NK-92 (cell line): ENCODE measurements around the gene HRH2.

Experiments used
- DNase-seq: peaks from one replicate; lab custom pipeline; 2025; ENCODE audit not compliant: unreplicated experiment; lab: John Stamatoyannopoulos, UW

HRH2 gene

GRCh38 chr5:175692235-175692995 is 34.5 kb downstream of the HRH2 start:
- DNase-seq = no peak

GRCh38 chr5:175692996-175693710 is 35.3 kb downstream of the HRH2 start:
- DNase-seq = no peak

DNA sequence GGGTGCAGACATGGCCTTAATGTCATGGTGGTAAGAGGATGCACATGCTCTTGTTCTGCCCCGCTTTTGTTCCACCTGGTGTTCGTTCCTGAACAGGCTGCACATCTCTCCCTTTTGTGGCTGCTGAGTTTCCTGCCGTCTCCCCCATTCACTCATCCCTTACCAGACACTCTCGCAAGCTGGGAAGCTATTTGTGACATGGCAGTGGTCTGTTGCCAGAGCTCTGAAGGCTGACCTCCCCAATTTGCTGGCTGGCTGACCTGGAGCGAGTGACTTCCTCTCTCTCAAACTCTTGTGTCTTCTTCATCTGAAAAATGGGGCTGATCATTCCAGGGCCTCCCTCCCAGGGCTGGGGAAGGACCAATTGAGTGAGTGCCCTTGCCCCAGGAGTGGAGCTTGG is 35.9 kb downstream of the HRH2 start:
- DNase-seq = no peak

DNA sequence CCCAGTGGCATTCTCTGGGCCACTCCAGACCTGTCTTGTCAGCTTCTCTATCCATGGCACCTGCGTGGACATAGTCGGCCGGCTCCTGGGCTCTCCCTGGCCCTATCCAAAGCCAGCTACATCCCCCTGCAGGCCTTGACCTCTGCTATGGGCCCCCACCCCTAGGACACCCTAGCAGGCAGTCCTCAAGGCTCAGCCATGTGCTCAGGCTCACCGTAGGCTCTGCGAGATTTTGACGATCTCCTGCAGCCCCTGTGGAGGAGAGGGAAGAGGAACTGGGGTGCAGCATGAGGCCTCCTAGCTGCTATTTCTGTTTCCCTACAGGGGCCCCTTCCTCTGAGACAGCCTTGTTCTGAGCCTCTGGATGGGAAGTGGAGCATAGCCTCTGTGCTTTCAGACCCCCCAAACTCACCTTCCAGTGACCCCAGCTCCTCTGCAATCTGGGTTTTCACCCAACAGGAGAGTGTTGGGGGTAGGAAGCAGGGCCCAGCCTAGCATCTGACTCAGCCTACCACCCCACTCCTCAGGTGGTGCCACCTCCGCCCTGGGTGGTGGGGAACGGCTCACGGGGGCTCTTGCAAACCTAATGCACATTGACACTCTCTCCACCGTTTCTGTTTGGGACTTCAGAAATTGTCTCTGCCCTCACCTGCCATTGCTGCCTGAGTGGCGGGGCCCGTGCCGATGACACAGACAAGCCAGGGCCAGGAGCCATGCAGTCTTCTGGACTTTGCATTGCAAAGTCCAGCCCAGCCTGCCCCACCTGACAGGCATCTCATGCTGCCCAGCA is 36.7 kb downstream of the HRH2 start:
- DNase-seq = no peak

- no peak for DNase-seq
Measured at GRCh38 chr5:175695161-175696126, 37.6 kb downstream of the HRH2 start.

GRCh38 chr5:175696139-175696854 is 38.4 kb downstream of the HRH2 start:
- no peak for DNase-seq

- no peak for DNase-seq
Measured at GRCh38 chr5:175696855-175697198, 39.0 kb downstream of the HRH2 start.

DNA sequence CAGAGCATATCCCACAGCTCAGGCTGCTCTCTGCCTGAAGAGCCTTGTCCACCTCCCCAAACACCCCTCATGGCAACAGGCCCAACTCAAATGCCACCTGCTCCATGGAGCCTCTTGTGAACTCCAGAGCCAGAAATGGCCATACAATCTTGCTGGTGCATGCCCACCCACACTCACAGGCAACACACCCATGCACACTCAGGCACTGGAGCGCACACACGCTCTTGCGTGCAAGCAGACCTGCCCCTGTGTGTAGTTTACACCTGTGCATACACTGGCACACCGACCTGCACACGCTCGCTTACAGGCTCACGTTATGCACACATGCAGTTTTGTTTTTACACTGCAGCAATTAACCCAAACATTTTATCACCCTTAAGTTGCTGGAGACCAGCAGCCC is 40.0 kb downstream of the HRH2 start:
- no peak for DNase-seq

- DNase-seq = no peak
Measured at GRCh38 chr5:175698401-175699115, 40.7 kb downstream of the HRH2 start.

GRCh38 chr5:175700991-175701390 is 43.1 kb downstream of the HRH2 start:
- DNase-seq = no peak

GRCh38 chr5:175701797-175702196 is 43.9 kb downstream of the HRH2 start:
- DNase-seq = no peak

- no peak for DNase-seq
Measured at GRCh38 chr5:175706499-175706898, 48.6 kb downstream of the HRH2 start.

DNA sequence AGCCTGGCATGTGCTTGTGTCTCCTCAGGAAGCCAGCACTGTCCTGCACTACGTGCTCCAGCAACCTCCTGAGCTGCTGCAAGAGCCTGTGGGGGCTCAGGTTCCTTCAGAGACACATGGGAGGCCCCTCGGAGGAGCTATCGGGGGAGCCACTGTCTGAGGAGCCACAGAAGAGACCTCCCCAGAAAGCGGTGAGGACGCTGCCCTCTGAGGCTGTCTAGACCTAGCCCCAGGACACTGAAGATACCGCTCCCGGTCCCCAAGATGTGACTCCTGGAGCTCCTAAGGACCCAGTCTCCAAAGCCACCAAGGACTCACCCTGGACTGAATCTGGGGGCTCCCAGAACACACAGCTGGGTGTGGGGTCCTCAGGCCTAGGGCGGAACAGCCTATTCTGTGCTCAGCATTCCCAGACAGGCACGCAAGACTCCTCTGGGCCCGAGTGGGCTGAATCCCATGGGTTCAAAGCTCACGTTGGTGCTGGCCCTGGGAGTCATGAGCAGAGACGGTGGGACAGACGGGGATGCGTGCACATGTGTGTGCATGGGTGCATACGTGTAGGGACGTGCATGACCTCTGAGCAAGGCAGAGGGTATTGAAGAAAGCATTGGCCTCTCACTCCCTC is 50.0 kb downstream of the HRH2 start:
- no peak for DNase-seq

GRCh38 chr5:175709276-175709781 is 51.5 kb downstream of the HRH2 start:
- DNase-seq = no peak

DNA sequence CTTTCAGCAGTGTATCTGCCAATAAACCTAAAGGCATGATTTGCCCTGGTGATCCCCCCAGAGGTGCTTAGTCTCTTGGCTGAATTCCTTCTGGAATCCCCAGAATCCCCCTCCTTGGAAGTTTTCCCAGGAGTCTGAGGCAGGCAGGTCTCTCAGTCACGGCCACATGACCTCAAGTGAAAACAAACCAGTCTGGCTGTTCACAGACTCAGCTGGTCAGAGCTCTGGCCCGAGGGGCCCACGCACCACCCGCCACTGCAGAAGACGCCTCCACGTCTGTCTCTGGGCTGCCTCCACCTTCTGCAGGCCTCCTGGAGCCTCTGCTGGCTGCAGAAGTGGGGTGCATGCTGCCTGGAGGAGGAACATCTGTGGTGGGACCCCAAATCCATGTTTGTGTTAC is 52.5 kb downstream of the HRH2 start:
- DNase-seq = no peak

- no peak for DNase-seq
Measured at GRCh38 chr5:175711031-175711430, 53.2 kb downstream of the HRH2 start.

DNA sequence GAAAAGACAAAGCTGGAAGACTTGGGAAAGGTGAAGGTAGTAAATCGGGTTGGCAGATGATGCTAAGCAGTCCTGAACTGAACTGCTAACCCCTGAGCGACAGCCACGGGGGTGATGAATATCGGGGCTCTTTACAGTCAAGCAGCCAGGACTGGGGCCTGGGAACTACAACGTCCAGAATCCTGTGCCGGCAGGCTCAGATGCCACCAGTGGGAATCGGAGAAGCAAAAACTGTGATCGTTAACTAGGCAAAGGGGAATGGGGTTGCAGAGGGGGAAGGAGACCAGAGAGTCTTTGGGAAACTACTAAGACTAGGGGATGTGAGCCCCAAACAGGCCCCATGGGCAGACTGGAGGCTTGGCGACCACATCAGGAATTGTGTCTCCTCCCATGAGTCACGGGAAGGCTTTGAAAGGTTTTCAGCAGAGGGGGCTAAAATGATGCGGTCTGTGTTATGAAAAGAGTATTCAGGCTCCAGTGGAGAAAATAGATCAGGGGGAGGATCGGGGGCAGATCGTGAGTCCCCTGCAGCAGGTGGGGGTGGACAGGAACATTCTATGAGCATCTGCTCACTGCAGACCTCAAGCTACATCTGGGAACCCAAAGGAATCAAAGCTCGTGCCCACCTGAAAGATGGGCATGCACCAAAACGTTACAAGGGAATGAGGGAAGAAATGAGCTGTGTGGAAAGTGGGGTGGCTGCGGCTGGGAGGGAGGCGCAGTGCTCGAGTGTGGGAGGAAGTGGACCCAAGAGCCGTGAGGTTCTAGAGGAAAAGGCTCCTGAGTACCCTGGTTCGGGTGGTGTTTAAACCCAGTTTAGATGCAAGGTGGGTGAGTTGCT is 53.8 kb downstream of the HRH2 start:
- no peak for DNase-seq

- DNase-seq = no peak
Measured at GRCh38 chr5:175712313-175712680, 54.4 kb downstream of the HRH2 start.
